GM19025 (cell line): ENCODE results near the gene ALDH1L2.
"Not testable (repeated sequence)": the region's sequence is repeated elsewhere in the genome, so short reads cannot be mapped to it uniquely, and the experiment has no call there.

Experiments used
- ATAC-seq: cut with Tn5 transposase; IDR thresholded peaks from one replicate; pipeline ENCODE4 v1.9.1; 2021; ENCODE audit warnings: mild to moderate bottlenecking, low read depth, moderate library complexity; ENCODE audit not compliant: unreplicated experiment

ALDH1L2 gene

DNA sequence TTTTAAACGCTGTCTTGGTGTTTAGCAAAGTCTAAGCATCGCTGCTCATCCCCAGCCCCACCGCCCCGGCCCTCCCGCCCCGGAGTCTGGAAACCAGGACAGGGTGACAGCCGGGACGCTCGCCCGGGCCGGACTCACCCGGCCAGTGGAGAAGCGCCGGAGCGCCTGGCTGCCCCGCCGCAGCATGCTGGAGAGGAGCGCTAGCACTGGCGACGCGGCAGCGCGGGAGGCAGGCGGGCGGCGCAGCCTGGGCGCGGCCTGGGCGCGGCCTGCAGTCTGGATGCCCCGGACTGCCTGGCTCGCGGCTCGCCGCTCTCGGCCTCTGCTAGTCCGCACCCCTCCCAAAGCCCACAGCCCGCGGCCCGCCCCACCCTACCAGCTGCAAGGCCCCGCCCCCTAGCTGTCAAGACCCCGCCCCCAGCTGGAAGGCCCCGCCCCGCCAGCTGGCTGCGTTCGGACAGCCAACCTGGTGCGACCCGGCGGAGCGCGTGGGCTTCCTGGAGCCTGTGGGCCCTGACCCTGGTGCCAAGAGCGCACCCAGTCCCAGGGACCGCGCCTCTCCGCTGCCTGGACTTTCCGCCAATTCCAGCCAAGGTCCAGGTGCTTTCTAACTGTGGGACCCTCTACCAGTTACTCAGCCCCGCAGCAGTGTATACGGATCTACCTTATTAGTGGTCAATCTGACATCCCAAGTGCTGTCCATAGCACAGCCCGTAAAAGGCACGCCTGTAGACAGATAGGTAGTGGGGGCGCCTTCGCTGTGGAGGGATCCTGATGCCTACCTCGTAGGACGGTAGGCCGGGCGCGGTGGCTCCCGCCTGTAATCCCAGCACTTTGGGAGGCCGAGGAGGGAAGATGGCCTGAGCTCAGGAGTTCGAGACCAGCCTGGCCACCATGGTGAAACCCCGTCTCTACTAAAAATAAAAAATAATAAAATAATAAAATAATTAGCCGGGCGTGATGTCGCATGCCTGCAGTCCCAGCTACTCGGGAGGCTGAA lies at the start of gene ALDH1L2:
ALDH1L2 (minus strand) TSS at position 208 of the 1,000 bp plus-strand sequence; CDS start at position 186, 22 bp downstream.
- peak; percentile 80 for ATAC-seq

DNA sequence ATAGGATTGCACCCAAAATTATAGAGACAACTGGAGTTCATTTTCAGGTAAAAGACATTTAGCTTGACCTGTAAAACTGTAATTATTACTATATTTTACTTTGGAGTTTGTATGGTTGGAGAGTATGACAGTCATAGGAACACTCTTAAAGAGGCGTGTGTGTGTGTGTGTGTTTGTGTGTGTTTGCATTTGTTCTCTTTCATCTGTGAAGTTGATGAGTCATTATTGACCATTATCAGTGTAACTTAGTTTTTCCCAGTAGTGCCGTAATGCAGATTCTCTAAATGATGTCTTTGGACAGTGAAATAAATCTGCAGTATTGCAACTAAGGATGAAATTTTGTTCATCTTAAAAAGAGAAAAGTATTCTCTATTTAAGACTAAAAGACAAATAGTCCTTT lies 36.3 kb upstream of the ALDH1L2 start:
- ATAC-seq: no peak

DNA sequence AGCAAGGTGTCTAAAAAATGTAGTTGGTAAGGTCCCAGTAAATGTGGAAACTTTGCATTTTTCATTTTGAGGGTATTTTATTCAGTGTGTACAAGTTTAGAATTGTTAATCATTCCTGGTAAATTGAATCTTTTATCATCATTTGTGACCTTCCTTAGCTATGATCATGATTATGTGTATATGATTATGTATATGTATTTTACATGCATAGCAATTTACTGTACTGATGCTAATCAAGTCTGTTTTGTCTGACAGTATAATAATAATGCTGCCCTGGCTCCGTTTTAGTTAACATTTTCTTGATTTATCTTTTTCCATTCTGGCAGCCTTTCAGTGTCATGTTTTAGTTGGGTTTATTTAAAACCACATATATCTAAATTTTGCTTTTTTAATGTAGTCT lies 32.7 kb upstream of the ALDH1L2 start:
- ATAC-seq: no peak

DNA sequence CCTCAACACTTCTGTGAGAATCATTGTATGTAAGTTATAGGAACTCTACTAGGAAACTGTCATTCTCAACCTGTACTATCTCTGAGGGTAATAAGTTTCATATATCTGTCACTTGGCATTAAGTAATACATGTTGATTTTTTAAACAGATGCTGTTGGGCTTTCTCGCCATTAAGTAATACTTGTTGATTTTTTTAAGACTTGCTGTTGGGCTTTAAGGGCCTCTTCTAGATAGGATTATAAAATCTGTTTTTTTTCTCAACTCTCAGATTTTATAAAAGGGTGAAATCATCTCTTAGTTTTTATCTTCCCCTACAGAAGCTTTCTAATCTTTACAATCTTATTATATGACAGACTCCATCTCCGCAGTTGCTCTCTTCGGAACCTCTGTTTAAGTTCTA lies 28.8 kb upstream of the ALDH1L2 start:
- no peak for ATAC-seq

DNA sequence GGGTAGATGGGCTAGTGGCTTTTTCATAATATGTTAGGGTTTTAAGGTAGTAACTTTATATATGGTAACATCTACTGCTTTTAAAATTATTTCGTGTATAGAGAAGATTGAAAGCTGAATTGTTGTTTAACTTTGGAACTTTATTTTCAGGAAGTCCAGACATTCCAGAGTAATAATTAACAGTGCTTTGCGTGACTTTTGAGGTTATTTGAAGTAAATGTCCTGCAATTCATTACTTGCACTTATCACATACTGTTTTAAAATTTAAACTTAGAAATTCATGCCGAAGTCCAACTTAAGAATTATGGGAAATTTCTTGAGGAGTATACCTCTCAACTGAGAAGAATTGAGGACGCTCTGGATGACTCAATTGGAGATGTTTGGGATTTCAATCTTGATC lies 26.6 kb upstream of the ALDH1L2 start:
- ATAC-seq: no peak

DNA sequence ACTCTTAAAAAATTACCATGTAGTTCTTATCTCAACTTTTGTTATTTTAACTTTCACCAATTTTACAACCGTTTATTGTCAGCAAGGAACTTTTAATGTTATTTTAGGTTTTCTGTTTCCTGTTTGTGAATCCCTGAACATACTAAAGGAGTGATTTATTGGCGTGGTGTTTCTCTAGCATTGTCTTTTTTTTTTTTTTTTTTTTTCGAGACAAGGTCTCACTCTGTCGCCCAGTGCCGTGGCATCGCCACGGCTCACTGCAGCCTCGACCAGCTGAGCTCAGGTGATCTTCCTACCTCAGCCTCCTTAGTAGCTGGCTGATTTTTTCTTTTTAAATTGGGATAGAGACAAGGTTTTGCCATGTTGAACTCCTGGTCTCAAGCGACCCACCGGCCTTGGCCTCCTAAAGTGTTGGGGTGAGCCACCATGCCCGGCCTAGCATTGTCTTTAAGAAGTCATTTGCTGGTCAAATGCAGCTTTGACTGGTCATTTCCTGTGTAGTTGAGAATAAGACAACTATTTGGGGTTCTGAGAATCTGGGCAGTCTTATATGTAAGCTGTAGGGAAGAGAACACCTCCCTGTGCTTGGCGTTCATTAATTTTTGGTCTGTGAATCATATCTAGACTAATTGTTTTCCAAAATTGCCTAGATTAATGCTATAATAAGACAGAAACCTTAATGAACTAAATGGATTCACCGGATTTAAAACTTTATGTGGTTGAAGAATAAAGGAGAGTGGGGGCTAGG lies 25.4 kb upstream of the ALDH1L2 start:
- no peak for ATAC-seq

DNA sequence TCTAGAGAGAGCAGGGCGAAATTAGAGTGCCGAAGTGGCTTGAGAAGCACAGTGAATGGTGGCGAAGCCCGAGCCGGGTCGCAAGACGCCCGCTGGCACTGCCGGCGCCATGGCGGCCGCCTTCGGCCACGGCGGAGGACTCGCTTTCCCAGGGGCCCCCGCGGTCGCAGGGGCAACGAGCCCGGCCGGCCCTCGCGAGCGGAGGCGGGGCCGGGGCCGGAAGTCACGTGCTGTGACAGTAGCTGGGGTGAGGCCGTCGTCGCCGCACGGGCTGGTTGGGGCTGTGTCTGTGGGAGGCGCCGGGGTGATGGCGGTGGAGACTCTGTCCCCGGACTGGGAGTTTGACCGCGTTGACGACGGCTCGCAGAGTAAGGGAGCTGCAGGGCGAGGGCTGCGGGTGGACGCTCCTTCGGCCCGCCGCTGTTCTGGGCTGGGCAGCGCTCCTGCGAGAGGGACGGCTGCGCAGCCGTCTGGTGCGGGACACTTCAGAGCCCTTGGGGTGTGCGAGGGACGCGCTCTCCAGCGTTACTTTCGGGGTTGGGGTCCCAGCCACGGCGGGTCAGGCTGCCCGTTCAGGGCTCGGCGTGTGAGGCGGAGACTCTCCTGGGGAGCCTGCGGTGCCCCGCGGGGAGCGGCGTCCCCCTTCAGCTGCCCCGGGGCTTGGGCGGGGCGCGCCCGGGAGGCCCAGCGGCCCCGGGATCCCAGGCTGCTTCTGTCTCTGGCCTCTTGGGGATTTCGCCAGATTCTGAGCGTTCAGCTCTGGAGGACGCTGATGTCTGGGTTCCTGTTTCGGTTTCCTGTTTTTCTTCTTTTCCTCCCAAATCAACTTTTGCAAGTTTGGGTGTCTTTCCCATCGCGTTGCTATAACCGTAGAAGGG lies 23.5 kb upstream of the ALDH1L2 start, which contains the start of gene WASHC4:
WASHC4 (plus strand) TSS at position 238 of the 878 bp plus-strand sequence; CDS start at position 308, 70 bp downstream.
- peak; percentile 87 for ATAC-seq

DNA sequence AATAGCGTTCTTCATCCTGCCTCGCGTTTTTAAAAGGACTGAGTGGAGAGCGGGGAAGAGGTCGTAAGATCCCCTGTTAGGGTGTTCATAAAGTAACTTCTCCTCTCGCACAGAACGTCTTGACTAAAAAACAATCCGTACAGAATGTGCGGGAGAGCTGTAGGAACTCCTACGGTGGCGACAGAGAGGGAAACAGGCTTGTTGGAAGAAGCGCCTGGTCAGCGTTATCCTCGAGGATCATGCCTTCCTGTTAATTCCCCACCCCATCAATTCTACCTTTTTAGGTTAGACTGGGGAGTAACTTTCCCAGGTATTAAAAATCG lies 22.9 kb upstream of the ALDH1L2 start:
- peak; percentile 11 for ATAC-seq

DNA sequence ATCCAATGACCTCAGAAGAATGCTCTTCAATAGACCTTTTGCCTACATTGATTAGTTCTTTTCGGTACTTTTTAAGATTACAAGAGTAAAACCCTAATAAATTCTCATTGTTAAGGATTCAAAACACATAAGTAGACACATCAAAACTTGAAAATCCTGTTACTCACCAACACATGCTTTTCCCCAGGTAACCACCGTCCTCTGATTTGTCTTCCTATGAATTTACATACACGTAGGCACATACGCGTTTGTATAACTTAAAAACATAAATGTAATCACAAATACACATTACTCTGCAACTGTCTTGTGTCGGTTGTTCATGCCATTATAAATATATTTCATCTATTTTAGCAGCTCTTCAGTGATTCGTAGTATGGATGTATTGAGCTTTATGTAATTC lies 22.4 kb upstream of the ALDH1L2 start:
- no peak for ATAC-seq

DNA sequence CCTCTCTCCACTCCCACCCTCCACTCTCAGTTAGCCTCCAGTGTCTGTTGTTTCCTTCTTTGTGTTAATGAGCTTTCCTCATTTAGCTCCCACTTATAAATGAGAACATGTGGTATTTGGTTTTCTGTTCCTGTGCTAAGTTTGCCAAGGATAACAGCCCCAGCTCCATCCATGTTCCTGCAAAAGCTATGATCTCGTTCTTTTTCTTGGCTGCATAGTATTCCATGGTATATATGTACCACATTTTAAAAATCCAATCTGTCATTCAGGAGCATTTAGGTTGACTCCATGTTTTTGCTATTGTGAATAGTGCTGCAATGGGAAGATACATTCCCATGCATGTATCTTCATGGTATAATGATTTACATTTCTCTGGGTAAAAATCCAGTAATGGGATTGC lies 20.5 kb upstream of the ALDH1L2 start:
- ATAC-seq: no peak

DNA sequence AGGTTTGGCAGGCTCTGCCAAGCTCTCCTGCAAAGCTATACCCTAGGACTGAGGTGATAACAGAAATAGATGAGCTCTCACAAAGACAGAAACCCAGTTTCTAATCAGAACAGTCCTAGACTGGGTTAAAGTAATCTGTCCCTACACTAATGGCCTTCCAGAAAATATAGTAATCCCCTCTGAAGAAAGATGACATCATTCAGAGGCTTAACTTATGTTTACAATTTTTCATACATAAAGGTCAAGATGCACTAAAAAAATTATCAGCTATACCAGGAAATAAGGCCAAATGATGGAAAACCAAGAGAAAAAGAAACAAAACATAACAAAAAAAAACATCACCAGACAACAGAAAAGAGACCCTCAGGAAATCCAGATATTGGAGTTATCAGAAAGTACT lies 18.4 kb upstream of the ALDH1L2 start:
- ATAC-seq: no peak

DNA sequence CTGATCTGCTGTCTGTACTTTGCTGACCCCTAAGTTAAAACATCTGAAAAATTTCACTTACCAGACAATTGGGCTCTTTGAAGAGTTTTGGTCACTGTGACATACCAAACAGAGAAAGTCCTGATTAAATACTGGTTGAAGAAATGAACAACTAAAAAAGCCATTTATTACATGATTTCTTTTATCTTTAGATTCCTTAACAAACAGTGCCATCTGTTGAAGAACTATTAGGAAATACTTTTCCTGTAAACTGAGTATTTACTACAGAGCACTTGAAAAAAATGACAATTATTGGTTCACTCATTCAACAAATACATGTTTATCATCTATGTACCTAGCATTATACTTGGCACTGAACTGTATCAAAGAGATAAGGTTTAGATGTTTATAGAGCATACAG lies 16.7 kb upstream of the ALDH1L2 start:
- ATAC-seq: no peak

DNA sequence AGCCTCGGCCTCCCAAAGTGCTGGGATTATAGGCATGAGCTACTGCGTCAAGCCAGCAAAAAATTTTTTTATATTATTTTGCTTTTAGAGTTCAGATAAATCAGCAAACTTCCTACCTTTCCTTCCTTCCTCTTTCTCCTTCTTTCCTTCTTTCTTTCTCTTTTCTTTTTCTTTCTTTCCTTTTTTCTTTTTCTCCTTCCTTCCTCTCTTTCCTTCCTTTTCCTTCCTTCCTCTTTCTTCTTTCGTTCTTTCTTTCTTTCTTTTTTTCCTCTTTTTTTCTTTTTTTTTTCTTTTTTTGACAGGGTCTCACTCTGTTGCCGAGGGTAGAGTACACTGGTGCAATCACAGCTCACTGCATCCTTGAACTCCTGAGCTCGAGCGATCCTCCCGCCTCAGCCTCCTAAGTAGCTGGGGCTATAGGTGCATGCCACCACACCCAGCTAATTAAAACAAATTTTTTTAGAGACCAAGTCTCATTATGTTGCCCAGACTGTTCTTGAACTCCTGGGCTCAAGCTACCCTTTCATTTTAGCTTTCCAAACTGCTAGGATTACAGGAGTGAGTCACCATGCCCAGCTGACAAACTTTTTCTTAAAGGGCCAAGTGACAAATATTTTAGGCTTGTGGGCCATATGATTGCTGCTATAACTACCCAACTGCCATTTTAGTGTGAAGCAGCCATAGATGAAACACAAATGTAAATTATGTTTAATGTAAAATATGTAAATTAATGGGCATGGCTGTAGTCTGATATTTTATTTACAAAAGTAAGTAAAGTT lies 16.1 kb upstream of the ALDH1L2 start:
- no peak for ATAC-seq

DNA sequence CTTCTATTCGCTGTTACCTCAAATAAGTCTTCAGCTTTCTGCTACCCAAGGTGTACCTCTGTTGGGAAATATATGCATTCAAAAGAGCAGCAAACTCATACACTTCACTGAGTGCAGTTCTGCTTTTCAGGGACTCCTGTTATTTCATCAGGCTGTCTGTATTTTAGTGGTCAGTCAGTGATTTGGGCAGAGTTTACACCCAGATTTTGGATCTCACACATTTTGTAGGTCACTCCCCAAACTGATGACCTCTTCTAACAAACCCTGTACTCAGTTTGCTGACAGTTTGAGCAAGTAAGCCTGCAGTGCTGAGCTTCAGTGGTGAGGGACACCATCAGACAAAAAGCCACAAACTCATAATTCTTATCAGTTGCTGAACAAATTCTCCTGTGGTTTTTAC lies 15.1 kb upstream of the ALDH1L2 start:
- no peak for ATAC-seq

DNA sequence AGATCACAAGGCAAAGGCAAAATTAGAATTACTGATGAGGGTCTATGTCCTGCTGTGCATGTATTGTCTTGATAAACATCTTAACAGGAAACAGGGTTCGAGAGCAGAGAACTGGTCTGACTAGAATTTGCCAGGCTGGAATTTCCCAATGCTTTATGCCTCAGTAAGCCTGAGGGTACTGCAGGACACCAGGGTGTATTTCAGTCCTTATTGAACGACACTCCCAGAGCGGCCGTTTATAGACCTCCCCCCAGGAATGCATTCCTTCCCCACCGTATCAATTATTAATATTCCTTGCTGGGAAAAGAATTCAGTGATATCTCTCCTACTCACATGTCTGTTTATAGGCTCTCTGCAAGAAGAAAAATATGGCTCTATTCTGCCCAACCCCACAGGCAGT lies 11.1 kb upstream of the ALDH1L2 start:
- not testable (repeated sequence) for ATAC-seq

DNA sequence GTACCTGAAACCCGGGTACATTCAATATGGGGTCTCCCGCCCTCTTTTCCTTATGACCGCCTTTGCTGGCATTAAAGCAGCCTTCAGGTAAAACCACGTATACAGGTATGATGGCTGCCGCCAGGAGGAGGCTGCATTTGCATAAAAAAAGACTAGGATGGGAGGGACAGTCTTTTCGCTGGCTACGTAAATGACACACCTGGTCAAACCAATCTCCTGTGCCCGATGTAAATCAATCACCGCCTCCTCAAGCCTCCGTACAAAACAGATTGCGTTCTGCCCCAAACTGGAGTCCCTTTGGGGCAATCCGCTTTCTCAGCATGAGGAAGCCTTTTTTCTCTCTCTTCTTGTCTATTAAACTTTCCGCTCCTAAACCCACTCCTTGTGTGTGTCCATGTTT lies 8.1 kb upstream of the ALDH1L2 start:
- no peak for ATAC-seq

DNA sequence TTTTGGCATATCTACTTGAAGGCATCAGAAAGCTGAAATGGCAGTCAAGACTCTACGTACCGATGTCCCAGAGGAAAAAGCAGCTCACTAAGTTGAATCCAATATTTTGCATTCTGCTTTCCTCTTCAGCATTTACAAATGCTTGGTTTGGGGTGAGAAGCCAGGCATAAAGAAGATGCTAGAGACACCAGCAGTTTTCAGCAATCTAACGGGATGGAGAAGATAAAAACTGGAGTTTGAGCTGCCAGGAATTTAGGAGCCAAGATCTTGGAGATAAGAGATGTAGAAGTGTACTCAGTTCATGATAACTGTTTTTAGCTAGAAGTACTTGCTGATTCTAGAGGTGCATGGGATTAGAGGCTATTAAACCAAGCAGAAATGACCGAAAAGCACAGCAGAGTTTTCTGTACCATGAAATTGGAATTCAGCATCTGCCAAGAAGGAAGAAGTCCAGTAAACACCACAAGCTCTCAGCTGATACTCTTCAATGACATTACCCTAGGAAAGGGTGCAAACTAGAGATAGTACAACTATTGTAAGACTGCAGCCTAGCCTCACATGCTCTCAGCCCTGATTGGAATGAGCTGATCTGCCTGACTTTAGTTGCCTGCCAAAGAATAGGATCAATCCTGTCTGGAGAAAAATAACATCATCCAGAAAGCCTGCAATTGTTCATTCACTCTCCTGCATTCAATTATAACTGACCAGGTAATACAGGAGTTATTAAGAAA lies 7.4 kb upstream of the ALDH1L2 start:
- no peak for ATAC-seq

DNA sequence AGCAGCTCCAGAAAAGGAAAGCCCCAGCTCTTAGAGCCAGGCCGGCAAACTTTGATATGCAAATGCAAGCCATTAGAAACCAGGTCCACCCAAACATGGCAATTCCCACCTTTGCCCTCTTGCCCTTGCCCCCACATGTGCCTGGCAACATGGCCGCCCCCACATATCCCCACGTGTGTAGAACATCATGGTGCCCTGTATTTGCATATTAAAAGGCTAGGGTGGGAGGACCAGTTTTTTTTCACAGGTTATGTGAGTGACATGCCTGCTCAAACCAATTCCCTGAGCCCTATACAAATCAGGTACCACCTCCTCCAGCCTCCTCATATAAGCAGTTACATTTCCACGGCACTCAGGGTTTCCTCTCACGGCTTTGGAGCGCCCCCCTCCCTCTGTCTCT lies 6.1 kb upstream of the ALDH1L2 start:
- ATAC-seq: no peak

DNA sequence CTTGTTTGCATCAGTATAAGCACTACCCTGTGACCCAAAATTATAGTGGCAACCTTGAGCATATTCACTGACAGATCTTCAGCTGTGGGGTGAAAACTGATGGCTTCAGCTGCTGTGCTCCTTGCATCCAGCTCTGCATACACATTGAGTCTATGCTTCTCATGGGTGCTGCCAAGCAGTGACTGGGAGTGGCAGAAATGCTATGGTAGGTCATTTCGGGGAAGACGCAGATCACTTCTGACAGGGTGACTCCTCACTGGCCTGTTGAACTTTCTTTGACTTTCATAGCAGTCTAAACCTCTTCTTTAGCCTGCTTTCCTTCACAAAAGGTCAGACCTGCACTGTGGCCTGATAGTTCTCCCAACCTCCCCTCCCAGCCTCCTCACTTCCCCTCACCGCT lies 5.6 kb upstream of the ALDH1L2 start:
- ATAC-seq: no peak
